Islet of Langerhans (tissue), 1 donor: ENCODE results near the gene SYNE2.

ENCODE experiments used
- FAIRE-seq: peaks from one replicate; lab custom pipeline; 2011; peaks lifted over from hg19 to GRCh38; lab: Jason Lieb, UNC

Gene SYNE2

GRCh38 chr14:63909984-63910383, 57.2 kb downstream of the SYNE2 start:
- no peak for FAIRE-seq

GRCh38 chr14:63910583-63911363, 58.0 kb downstream of the SYNE2 start:
- FAIRE-seq, result no peak

DNA sequence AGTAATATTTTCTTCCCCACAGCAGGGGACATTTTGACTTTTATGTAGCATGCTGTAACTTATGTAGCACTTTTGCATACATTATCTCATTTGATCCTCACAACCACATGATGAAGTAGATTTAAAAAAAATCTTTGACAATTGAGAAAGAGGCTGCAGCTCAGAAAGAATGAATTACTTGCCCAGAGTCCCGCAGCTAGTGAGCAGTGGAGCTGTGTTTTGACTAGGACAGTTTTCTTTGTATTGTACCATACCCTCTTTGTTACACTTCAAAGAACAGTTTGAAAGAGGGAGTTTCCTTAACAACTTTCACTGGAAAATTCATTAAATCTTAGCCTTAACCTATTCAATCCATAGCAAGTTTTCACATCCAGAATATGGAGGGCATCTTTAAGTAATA, 58.6 kb downstream of the SYNE2 start:
- no peak for FAIRE-seq

DNA sequence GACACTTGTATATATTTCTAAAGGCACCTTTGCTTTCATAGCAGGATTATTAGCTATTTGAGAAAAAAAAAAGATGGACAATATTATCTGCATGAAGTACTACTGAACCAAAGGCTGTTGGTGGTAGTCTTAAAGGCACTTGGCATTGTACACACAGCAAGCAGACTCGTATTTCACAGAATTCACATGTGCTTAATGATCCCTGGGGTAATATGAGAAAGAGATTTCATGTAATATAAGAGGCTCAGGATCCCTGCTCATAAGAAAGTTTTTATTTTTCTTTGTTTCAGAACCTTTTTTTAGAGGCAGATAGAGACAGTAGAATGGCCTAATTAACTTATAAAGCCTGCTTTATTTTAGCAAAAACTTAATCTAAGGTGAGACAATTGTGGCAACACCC, 59.5 kb downstream of the SYNE2 start:
- FAIRE-seq, result no peak

- FAIRE-seq, result no peak
These were observed 65.6 kb downstream of the SYNE2 start for GRCh38 chr14:63918411-63918810.

- no peak for FAIRE-seq
These were observed 70.1 kb downstream of the SYNE2 start for GRCh38 chr14:63922696-63923421.

DNA sequence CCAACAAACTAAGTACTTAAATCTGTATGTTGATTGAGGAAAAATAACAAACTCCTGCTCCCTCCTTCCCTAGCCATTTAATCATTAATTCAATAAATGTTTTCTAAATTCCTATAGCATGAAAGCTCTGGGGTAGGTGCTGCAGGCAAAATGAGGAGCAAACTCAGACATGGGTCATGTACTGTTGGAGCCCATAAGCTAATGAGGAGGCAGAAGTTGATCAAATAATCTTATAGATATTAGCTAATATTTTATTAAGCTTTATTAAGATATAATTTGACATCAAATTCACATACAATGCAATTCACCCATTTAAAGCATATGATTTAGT, 70.6 kb downstream of the SYNE2 start:
- no peak for FAIRE-seq

DNA sequence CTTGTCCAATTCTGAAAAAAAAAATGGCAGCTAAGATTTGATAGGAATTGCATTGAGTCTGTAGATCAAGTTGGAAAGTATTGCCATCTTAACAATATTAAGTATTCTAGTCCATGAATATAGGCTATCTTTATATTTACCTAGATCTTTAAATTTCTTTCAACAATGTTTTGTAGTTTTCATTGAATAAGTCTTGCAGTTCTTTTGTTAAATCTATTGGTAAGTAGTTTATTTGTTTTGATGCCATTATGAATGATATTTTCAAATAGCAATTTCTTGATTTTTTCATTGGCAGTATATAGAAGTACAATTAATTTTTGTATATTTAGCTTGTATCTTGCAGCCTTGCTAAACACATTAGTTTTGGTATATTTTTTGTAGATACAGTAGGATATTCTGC, 71.6 kb downstream of the SYNE2 start:
- peak; percentile 36 for FAIRE-seq

GRCh38 chr14:63926641-63927040, 73.8 kb downstream of the SYNE2 start:
- FAIRE-seq, result no peak

- no peak for FAIRE-seq
These were observed 76.0 kb downstream of the SYNE2 start for GRCh38 chr14:63928744-63929174.

DNA sequence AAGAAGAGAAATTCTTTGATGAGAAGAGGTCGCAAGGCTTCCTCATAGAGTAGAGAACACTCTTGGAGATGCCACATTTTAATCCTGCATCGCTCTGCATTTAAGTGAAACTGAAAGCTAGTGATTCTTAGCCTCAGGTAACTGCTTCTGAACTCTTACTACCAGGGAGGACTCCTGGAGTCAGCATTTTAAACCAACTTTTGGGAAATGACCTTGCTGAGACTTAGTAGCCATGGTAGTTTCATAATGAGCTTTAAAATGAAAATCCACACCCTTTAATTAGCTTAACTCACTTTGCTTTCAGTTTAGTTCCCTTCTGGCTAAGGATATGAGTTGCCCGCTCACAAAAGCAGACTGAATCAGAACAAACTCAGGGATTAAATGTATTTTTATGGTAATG, 80.3 kb downstream of the SYNE2 start:
- no peak for FAIRE-seq

- no peak for FAIRE-seq
These were observed 80.9 kb downstream of the SYNE2 start for GRCh38 chr14:63933711-63934110.

- FAIRE-seq, result no peak
These were observed 85.6 kb downstream of the SYNE2 start for GRCh38 chr14:63938198-63939005.

GRCh38 chr14:63939006-63939270, 86.1 kb downstream of the SYNE2 start:
- no peak for FAIRE-seq

- FAIRE-seq, result no peak
These were observed 87.6 kb downstream of the SYNE2 start for GRCh38 chr14:63940387-63940786.

- FAIRE-seq, result no peak
These were observed 88.2 kb downstream of the SYNE2 start for GRCh38 chr14:63941023-63941422.

- no peak for FAIRE-seq
These were observed 96.9 kb downstream of the SYNE2 start for GRCh38 chr14:63949696-63950095.

GRCh38 chr14:63951021-63951420, 98.2 kb downstream of the SYNE2 start:
- FAIRE-seq, result no peak

DNA sequence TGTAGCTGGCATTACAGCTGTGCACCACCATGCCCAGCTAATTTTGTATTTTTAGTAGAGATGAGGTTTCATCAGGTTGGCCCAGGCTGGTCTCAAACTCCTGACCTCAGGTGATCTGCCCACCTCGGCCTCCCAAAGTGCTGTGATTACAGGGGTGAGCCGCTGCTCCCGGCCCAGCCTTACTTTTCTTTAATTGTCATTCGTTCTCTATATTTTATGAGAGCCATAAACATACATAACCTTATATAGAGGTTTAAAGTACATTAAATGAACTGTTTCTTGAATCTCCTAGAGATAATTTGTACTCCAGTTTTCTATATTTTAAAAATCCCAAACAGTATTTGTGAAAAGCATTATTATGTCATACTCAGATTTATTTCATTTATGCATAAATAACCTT, 98.6 kb downstream of the SYNE2 start:
- no peak for FAIRE-seq

DNA sequence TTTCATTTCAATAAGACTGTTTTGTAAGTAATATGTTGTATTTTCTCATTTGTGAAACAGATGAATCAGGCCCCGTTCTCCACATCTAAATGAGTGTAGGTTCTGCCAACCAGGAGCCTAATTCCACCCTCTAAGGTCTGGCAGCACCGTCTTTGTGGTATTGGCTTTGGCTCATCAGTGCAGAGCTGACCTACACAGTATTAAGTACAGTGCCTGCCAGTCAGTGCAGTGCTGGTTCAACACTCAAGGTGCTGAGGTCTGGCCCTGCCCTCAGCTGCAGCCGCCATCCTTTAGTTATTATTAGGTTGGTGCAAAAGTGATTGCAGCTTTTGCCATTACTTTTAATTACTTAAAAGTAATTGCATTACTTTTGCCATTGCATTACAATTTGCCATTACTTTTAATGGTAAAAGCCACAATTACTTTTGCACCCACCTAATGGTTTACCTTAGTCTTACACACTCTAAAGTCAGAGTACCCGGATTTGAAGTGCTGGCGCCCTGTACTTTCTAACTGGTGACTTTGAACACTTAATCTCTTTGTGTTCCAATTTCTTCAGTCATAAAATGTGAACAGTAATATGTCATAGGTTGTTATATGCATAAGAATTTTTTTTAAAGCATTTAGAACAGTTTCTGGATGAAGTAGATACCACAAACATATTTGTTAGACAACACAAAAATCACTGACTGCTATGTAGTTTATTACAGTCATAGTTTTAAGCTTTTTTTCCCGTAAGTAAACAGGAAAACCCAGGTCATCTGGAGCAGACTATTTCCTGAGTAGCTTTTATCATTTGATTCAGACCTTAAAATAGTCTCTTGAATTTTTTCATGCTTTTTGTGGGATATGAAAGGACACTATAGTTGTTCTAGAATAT, 99.5 kb downstream of the SYNE2 start:
- no peak for FAIRE-seq

DNA sequence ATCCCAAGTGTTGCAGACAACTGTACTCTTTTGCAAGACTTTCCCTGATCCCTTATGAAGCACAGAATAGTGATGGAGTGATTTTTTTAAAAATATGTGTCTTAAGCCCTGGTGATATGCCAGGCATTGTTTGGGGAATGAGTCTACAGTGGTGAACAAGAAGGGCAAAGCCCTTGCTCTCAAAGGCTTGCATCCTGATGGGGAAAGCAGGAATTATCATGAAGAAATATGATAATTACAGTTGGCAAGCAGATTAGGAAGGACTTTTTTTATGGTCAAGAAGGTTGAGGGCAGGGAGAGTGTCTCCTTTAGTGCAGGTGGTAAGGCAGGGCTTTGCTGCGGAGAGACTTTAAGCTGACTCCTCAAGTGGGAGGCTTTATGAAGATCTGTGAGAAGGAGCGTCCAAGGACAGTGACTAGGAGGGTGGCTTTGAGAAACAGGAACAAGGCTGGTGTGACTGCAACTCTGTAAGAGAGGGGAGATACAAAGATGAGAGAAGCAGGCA, 100.2 kb downstream of the SYNE2 start:
- no peak for FAIRE-seq

GRCh38 chr14:63956326-63956725, 103.5 kb downstream of the SYNE2 start:
- FAIRE-seq, result no peak
